HepG2 (cell line): ENCODE data around the gene PDCL3. TPM values are rescaled to one million over a fixed set of nuclear protein-coding genes. Genes with fewer than 3 reads are reported as not detected.

Experiments used
- ATAC-seq: fragments of 200-7000 bp; cut with Tn5 transposase; 3 replicates; pipeline ENCODE4 v1.9.1; 2020; ENCODE audit warnings: mild to moderate bottlenecking, moderate library complexity
- BruUV-seq: library from RNA; stranded (reverse); fragments of 400-500 nt; replicated peaks from 2 replicates; lab custom pipeline; 2021; lab: Mats Ljungman, UMichigan
- CTCF ChIA-PET: fragments of 300-600 bp; formaldehyde crosslinking; extraction: SDS; loops from one replicate; lab custom pipeline; 2021; ENCODE audit warnings: low total read pairs, inconsistent platforms, low intra/inter-chr PET ratio; lab: Yijun Ruan, JAX
- POLR2A ChIA-PET: fragments of 350-600 bp; sonication (Branson Sonifier 250); formaldehyde crosslinking; loops from one replicate; lab custom pipeline; 2020; ENCODE audit warnings: antibody characterized with exemption, inconsistent platforms; lab: Yijun Ruan, JAX
- DNase-seq: peaks from one replicate; pipeline ENCODE4 v3.0.0-alpha.2; 2015; ENCODE audit warnings: low spot score
- FAIRE-seq: peaks from 3 replicates; lab custom pipeline; 2011; peaks lifted over from hg19 to GRCh38; lab: Jason Lieb, UNC
- H2AFZ ChIP-seq: one replicate; pipeline ENCODE4 v1.6.1; 2011; ENCODE audit warnings: low read length, inconsistent platforms
- H3K27ac ChIP-seq: fragments of 300-600 bp; 3 replicates; pipeline ENCODE4 v1.8.0; 2011; ENCODE audit warnings: mixed run types, mild to moderate bottlenecking, mixed read lengths, low read length, inconsistent platforms; ENCODE audit not compliant: insufficient read depth; ENCODE audit errors: extremely low read length
- H3K27me3 ChIP-seq, 2 experiments: fragments of 200-600 bp in 1 of 2; 2 replicates in 1 of 2; 3 replicates in 1 of 2; pipeline versions ENCODE4 v1.6.0 to v1.8.0; 2011; ENCODE audit warnings: low read length in 2 of 2, mild to moderate bottlenecking in 2 of 2, moderate library complexity in 2 of 2, inconsistent platforms in 1 of 2; ENCODE audit not compliant: insufficient read depth in 2 of 2, control insufficient read depth in 1 of 2
- H3K36me3 ChIP-seq, 2 experiments: fragments of 200-600 bp in 1 of 2; replicated peaks in 1 of 2; 2 replicates in 1 of 2; 3 replicates in 1 of 2; pipeline versions ENCODE4 v1.5.1 to v1.8.0; 2011; ENCODE audit warnings: low read length in 2 of 2, inconsistent platforms in 1 of 2; ENCODE audit not compliant: insufficient read depth in 2 of 2, control insufficient read depth in 1 of 2
- H3K4me1 ChIP-seq: 2 replicates; pipeline ENCODE4 v1.5.1; 2012; ENCODE audit warnings: low read length, inconsistent platforms; ENCODE audit not compliant: insufficient read depth
- H3K4me2 ChIP-seq: 2 replicates; pipeline ENCODE4 v1.6.0; 2011; ENCODE audit warnings: low read depth, low read length, inconsistent platforms
- H3K4me3 ChIP-seq, 3 experiments: fragments of 200-600 bp in 1 of 3; sonication (generic), shearing (Covaris generic) in 1 of 3; replicated peaks in 1 of 3; 2 replicates each; pipeline ENCODE4 v1.5.1; 2011 to 2016; ENCODE audit warnings: low read length in 3 of 3, inconsistent platforms in 2 of 3, low read depth in 2 of 3, mild to moderate bottlenecking in 2 of 3, control low read depth in 1 of 3, mixed read lengths in 1 of 3; ENCODE audit not compliant: insufficient read depth in 1 of 3
- H3K79me2 ChIP-seq: one replicate; pipeline ENCODE4 v1.6.1; 2011; ENCODE audit warnings: low read length, inconsistent platforms; ENCODE audit not compliant: insufficient read depth
- H3K9ac ChIP-seq: 2 replicates; pipeline ENCODE4 v1.6.0; 2011; ENCODE audit warnings: mild to moderate bottlenecking, low read depth, low read length, inconsistent platforms; ENCODE audit not compliant: insufficient read depth
- H3K9me3 ChIP-seq: 2 replicates; pipeline ENCODE4 v1.5.1; 2012; ENCODE audit warnings: mild to moderate bottlenecking, low read length
- H4K20me1 ChIP-seq: 2 replicates; pipeline ENCODE4 v1.6.0; 2011; ENCODE audit warnings: inconsistent platforms, mild to moderate bottlenecking, low read length, moderate library complexity; ENCODE audit not compliant: insufficient read depth
- CHD4 ChIP-seq: fragments of 200-600 bp; sonication (generic); IDR thresholded peaks from 2 replicates; pipeline ENCODE4 v1.7.0; 2017; ENCODE audit warnings: mild to moderate bottlenecking, low read length, borderline replicate concordance
- FOXK2 ChIP-seq: fragments of 450-650 bp; IDR thresholded peaks from 2 replicates; pipeline ENCODE4 v1.6.1; 2016
- FOXM1 ChIP-seq: sonication (generic); formaldehyde crosslinking; IDR thresholded peaks from 2 replicates; pipeline ENCODE4 v1.5.0; 2020; ENCODE audit warnings: missing genetic modification reagents
- GLMP ChIP-seq: sonication (generic); formaldehyde crosslinking; IDR thresholded peaks from 2 replicates; pipeline ENCODE4 v1.9.0; 2021; ENCODE audit warnings: missing genetic modification reagents, mild to moderate bottlenecking, borderline replicate concordance
- MIXL1 ChIP-seq: IDR thresholded peaks from 2 replicates; pipeline ENCODE4 v1.6.1; 2016
- MLLT10 ChIP-seq: sonication (generic); formaldehyde crosslinking; IDR thresholded peaks from 2 replicates; pipeline ENCODE4 v1.4.0; 2020; ENCODE audit warnings: missing genetic modification reagents
- MXI1 ChIP-seq: IDR thresholded peaks from 3 replicates; pipeline ENCODE4 v1.6.1; 2012; ENCODE audit warnings: low read depth, low read length, inconsistent platforms, borderline replicate concordance
- RFX3 ChIP-seq: IDR thresholded peaks from 2 replicates; pipeline ENCODE4 v1.6.1; 2016; ENCODE audit warnings: missing biosample characterization, missing genetic modification reagents
- THAP11 ChIP-seq: IDR thresholded peaks from 2 replicates; pipeline ENCODE4 v1.6.1; 2016; ENCODE audit warnings: missing biosample characterization, missing genetic modification reagents
- ZBTB7B ChIP-seq: sonication (generic); formaldehyde crosslinking; IDR thresholded peaks from 2 replicates; pipeline ENCODE4 v1.4.0; 2020; ENCODE audit warnings: missing genetic modification reagents
- ZNF468 ChIP-seq: sonication (generic); formaldehyde crosslinking; IDR thresholded peaks from 2 replicates; pipeline ENCODE4 v1.8.0; 2022; ENCODE audit warnings: mild to moderate bottlenecking, moderate library complexity, missing genetic modification reagents
- ZNF512B ChIP-seq: sonication (generic); formaldehyde crosslinking; IDR thresholded peaks from 2 replicates; pipeline ENCODE4 v1.5.1; 2020; ENCODE audit warnings: missing genetic modification reagents, mild to moderate bottlenecking, borderline replicate concordance
- ZNF572 ChIP-seq: sonication (generic); formaldehyde crosslinking; IDR thresholded peaks from 2 replicates; pipeline ENCODE4 v1.5.1; 2020; ENCODE audit warnings: mild to moderate bottlenecking, missing genetic modification reagents
- ZNF773 ChIP-seq: sonication (generic); formaldehyde crosslinking; IDR thresholded peaks from 2 replicates; pipeline ENCODE4 v1.4.0; 2020; ENCODE audit warnings: missing genetic modification reagents, borderline replicate concordance
- ZNF878 ChIP-seq: sonication (generic); formaldehyde crosslinking; IDR thresholded peaks from 2 replicates; pipeline ENCODE4 v1.8.1; 2023; ENCODE audit warnings: mild to moderate bottlenecking, missing genetic modification reagents, moderate library complexity
- WGBS: methylation state at CpG from one replicate; pipeline ENCODE4 v1.1.6; 2017; ENCODE audit warnings: low lambda C conversion rate; 5-methylcytosine and 5-hydroxymethylcytosine counted together
- in situ Hi-C: cut with HindIII; loops from 2 replicates; pipeline ENCODE4 v1.10.0; 2017; ENCODE audit warnings: low pct_unique_long_range_greater_than_20kb; ENCODE audit not compliant: extremely low pct_ligation_motif_present
- intact Hi-C: fragments of 100-400 bp; cut with micrococcal nuclease; formaldehyde crosslinking; loops from one replicate; pipeline ENCODE4 v1.10.0; 2022; ENCODE audit not compliant: unreplicated experiment
- polyA plus RNA-seq, 8 experiments: library from polyadenylated mRNA; depleted of rRNA in 3 of 8; stranded (reverse) in 7 of 8; unstranded in 1 of 8; fragments of >200 nt; fragmentation: Illumina TruSeq in 4 of 8; extraction: Trizol in 4 of 8; gene quantifications; 2 replicates each; pipeline versions ENCODE4 v1.2.1 to v1.2.3, GENCODE V29; 2011 to 2016; ENCODE audit warnings: low read depth in 4 of 8, missing spikeins in 1 of 8, mixed read lengths in 1 of 8; ENCODE audit not compliant: insufficient read depth in 1 of 8
- total RNA-seq, 5 experiments: library from RNA; depleted of rRNA; stranded (reverse); fragments of >200 nt; fragmentation: Illumina TruSeq; extraction: Trizol; gene quantifications; 2 replicates each; pipeline ENCODE4 v1.2.3, GENCODE V29; 2016; ENCODE audit warnings: low read depth in 1 of 5

Gene PDCL3
- total and polyA plus RNA-seq, 2 of the 13 experiments (the other 11 are each of a cell fraction or from before 2014, with no cell fraction given), result 14.4 to 24.4 TPM

- no peak for TF ChIP-seq MIXL1 (CRISPR knock-in tag)
- no peak for TF ChIP-seq ZBTB7B (CRISPR knock-in tag)
- no peak for TF ChIP-seq MXI1
- TF ChIP-seq RFX3, result no peak
- no peak for TF ChIP-seq ZNF512B (CRISPR knock-in tag)
- TF ChIP-seq FOXK2, result no peak
- no peak for TF ChIP-seq THAP11 (CRISPR knock-in tag)
- TF ChIP-seq GLMP, result no peak
- TF ChIP-seq FOXM1 (CRISPR knock-in tag), result no peak
- no peak for TF ChIP-seq ZNF878
- TF ChIP-seq ZNF468, result no peak
- TF ChIP-seq ZNF773 (CRISPR knock-in tag), result no peak
- no peak for TF ChIP-seq MLLT10 (CRISPR knock-in tag)
- TF ChIP-seq CHD4, result no peak
- TF ChIP-seq ZNF572 (CRISPR knock-in tag), result no peak
- in situ Hi-C loops (no loop called here), intact Hi-C loops (no loop called here)
- peaks cover 0 to 9% of the 10 kb centered on the region in 2 experiments; a peak in 1 of 5 replicates for H3K27me3 ChIP-seq
- H3K27ac ChIP-seq, result no peak overlapping the region
- no peaks in the 10 kb centered on the region for H3K79me2 ChIP-seq
- DNase-seq (no peak), FAIRE-seq (no peak), ATAC-seq (no peak)
- POLR2A ChIA-PET, result no interaction called here
- no peaks in the 10 kb centered on the region for H4K20me1 ChIP-seq
- no peak overlapping the region for H3K9ac ChIP-seq
- no peaks in the 10 kb centered on the region for H3K36me3 ChIP-seq
- CTCF ChIA-PET, result no interaction called here
- H3K9me3 ChIP-seq, result no peaks in the 10 kb centered on the region
- H2AFZ ChIP-seq, result no peak overlapping the region
- no peak overlapping the region for H3K4me2 ChIP-seq
- WGBS, result 21% methylated on average over 10 of the region's 10 CpGs
- H3K4me1 ChIP-seq, result no peaks in the 10 kb centered on the region
- BruUV-seq, result no TSS peak
- no peak overlapping the region for H3K4me3 ChIP-seq
Observed at GRCh38 chr2:100554798-100555407, 7.9 kb upstream of the PDCL3 start.
